HepG2 (cell line): ENCODE data around the gene MAST1. TPM values are rescaled to one million over a fixed set of nuclear protein-coding genes. Genes with fewer than 3 reads are reported as not detected.

Source experiments
- AGO1 ChIP-seq: fragments of 200-400 bp; formaldehyde crosslinking; IDR thresholded peaks from 2 replicates; pipeline ENCODE4 v1.6.1; 2017; ENCODE audit warnings: mild to moderate bottlenecking, low read depth, low read length, moderate library complexity; ENCODE audit not compliant: poor library complexity, severe bottlenecking
- ATF3 ChIP-seq: sonication (generic); formaldehyde crosslinking; IDR thresholded peaks from 2 replicates; pipeline ENCODE4 v1.4.0; 2020; ENCODE audit warnings: missing genetic modification reagents
- CAMTA2 ChIP-seq: sonication (generic); formaldehyde crosslinking; IDR thresholded peaks from 2 replicates; pipeline ENCODE4 v1.4.0; 2020; ENCODE audit warnings: mild to moderate bottlenecking, missing genetic modification reagents, borderline replicate concordance
- CREBL2 ChIP-seq: sonication (generic); formaldehyde crosslinking; IDR thresholded peaks from 2 replicates; pipeline ENCODE4 v1.8.1; 2023; ENCODE audit warnings: missing genetic modification reagents, mild to moderate bottlenecking, borderline replicate concordance
- MAF1 ChIP-seq: sonication (generic); formaldehyde crosslinking; IDR thresholded peaks from 2 replicates; pipeline ENCODE4 v1.5.0; 2020; ENCODE audit warnings: missing genetic modification reagents, borderline replicate concordance
- MBNL3 ChIP-seq: fragments of 250-450 bp; sonication (Bioruptor Pico); conservative IDR thresholded peaks from 2 replicates; pipeline ENCODE4 v1.8.0; 2022; ENCODE audit warnings: mild to moderate bottlenecking, inconsistent platforms
- NFKB2 ChIP-seq: sonication (generic); formaldehyde crosslinking; IDR thresholded peaks from 2 replicates; pipeline ENCODE4 v1.4.0; 2020; ENCODE audit warnings: missing genetic modification reagents, borderline replicate concordance
- RARG ChIP-seq: sonication (generic); formaldehyde crosslinking; IDR thresholded peaks from 2 replicates; pipeline ENCODE4 v1.4.0; 2020; ENCODE audit warnings: low read depth, mild to moderate bottlenecking, missing genetic modification reagents
- RBM39 ChIP-seq: fragments of 200-400 bp; formaldehyde crosslinking; IDR thresholded peaks from one replicate; pipeline ENCODE4 v1.6.1; 2018; ENCODE audit warnings: antibody characterized with exemption, mild to moderate bottlenecking, low read depth, low read length; ENCODE audit not compliant: poor library complexity, severe bottlenecking
- RXRB ChIP-seq: IDR thresholded peaks from 2 replicates; pipeline ENCODE4 v1.6.1; 2016; ENCODE audit warnings: borderline replicate concordance, missing genetic modification reagents, missing compliant biosample characterization
- THAP9 ChIP-seq: sonication (generic); formaldehyde crosslinking; IDR thresholded peaks from 2 replicates; pipeline ENCODE4; 2020; ENCODE audit warnings: missing genetic modification reagents, mild to moderate bottlenecking, borderline replicate concordance
- TOPORS ChIP-seq: sonication (generic); formaldehyde crosslinking; IDR thresholded peaks from 2 replicates; pipeline ENCODE4 v1.8.0; 2023; ENCODE audit warnings: mild to moderate bottlenecking, missing genetic modification reagents
- TRAFD1 ChIP-seq: sonication (generic); formaldehyde crosslinking; IDR thresholded peaks from 2 replicates; pipeline ENCODE4 v1.5.1; 2020; ENCODE audit warnings: missing genetic modification reagents, mild to moderate bottlenecking, borderline replicate concordance
- ZFX ChIP-seq: sonication (generic); formaldehyde crosslinking; IDR thresholded peaks from 2 replicates; pipeline ENCODE4 v1.4.0; 2020; ENCODE audit warnings: mild to moderate bottlenecking, low read depth, missing genetic modification reagents, moderate library complexity
- ZMYM4 ChIP-seq: sonication (generic); formaldehyde crosslinking; IDR thresholded peaks from 2 replicates; pipeline ENCODE4 v1.8.1; 2023; ENCODE audit warnings: mild to moderate bottlenecking, missing genetic modification reagents
- ZNF234 ChIP-seq: sonication (generic); formaldehyde crosslinking; conservative IDR thresholded peaks from 2 replicates; pipeline ENCODE4 v1.5.1; 2020; ENCODE audit warnings: mild to moderate bottlenecking, missing genetic modification reagents
- ZNF607 ChIP-seq: sonication (generic); formaldehyde crosslinking; IDR thresholded peaks from 2 replicates; pipeline ENCODE4 v1.5.1; 2020; ENCODE audit warnings: missing genetic modification reagents, mild to moderate bottlenecking, borderline replicate concordance
- ZNF770 ChIP-seq: sonication (generic); formaldehyde crosslinking; IDR thresholded peaks from 2 replicates; pipeline ENCODE4 v1.5.0; 2020; ENCODE audit warnings: mild to moderate bottlenecking, missing genetic modification reagents
- ZNF788 ChIP-seq: sonication (generic); formaldehyde crosslinking; IDR thresholded peaks from 2 replicates; pipeline ENCODE4 v1.5.0; 2020; ENCODE audit warnings: mild to moderate bottlenecking, missing genetic modification reagents, borderline replicate concordance
- ZNF850 ChIP-seq: sonication (generic); formaldehyde crosslinking; conservative IDR thresholded peaks from 2 replicates; pipeline ENCODE4 v1.9.0; 2021; ENCODE audit warnings: mild to moderate bottlenecking, missing genetic modification reagents
- ZSCAN22 ChIP-seq: sonication (generic); formaldehyde crosslinking; IDR thresholded peaks from 2 replicates; pipeline ENCODE4 v1.4.0; 2020; ENCODE audit warnings: mild to moderate bottlenecking, missing genetic modification reagents
- polyA plus RNA-seq, 8 experiments: library from polyadenylated mRNA; depleted of rRNA in 3 of 8; stranded (reverse) in 7 of 8; unstranded in 1 of 8; fragments of >200 nt; fragmentation: Illumina TruSeq in 4 of 8; extraction: Trizol in 4 of 8; gene quantifications; 2 replicates each; pipeline versions ENCODE4 v1.2.1 to v1.2.3, GENCODE V29; 2011 to 2016; ENCODE audit warnings: low read depth in 4 of 8, missing spikeins in 1 of 8, mixed read lengths in 1 of 8; ENCODE audit not compliant: insufficient read depth in 1 of 8
- total RNA-seq, 5 experiments: library from RNA; depleted of rRNA; stranded (reverse); fragments of >200 nt; fragmentation: Illumina TruSeq; extraction: Trizol; gene quantifications; 2 replicates each; pipeline ENCODE4 v1.2.3, GENCODE V29; 2016; ENCODE audit warnings: low read depth in 1 of 5

The MAST1 gene
- total and polyA plus RNA-seq, 2 of the 13 experiments (the other 11 are each of a cell fraction or from before 2014, with no cell fraction given) = 0.73 to 4.7 TPM

- TF ChIP-seq THAP9 (CRISPR knock-in tag) = 0 out of 2 replicates have a peak, but pooled peaks have one; percentile 13
- no peak for TF ChIP-seq TRAFD1 (CRISPR knock-in tag)
- 0 out of 2 replicates have a peak, but pooled peaks have one; percentile 41 for TF ChIP-seq NFKB2 (CRISPR knock-in tag)
- 0 out of 2 replicates have a peak, but pooled peaks have one; percentile 17 for TF ChIP-seq ZNF788
- TF ChIP-seq ZNF234 = no peak
- no peak for TF ChIP-seq RBM39
- TF ChIP-seq ZNF770 (CRISPR knock-in tag) = no peak
- no peak for TF ChIP-seq MAF1 (CRISPR knock-in tag)
- TF ChIP-seq ZSCAN22 (CRISPR knock-in tag) = no peak
- no peak for TF ChIP-seq RXRB
- TF ChIP-seq ZNF607 (CRISPR knock-in tag) = 0 out of 2 replicates have a peak, but pooled peaks have one; percentile 27
- TF ChIP-seq ATF3 (CRISPR knock-in tag) = no peak
- TF ChIP-seq RARG (CRISPR knock-in tag) = no peak
- TF ChIP-seq ZMYM4 (CRISPR knock-in tag) = no peak
- TF ChIP-seq AGO1 = no peak
- TF ChIP-seq ZNF850 (CRISPR knock-in tag) = no peak
- no peak for TF ChIP-seq CAMTA2 (CRISPR knock-in tag)
- no peak for TF ChIP-seq MBNL3
- no peak for TF ChIP-seq CREBL2 (CRISPR knock-in tag)
- TF ChIP-seq TOPORS (CRISPR knock-in tag) = peak; percentile 81; the same call in 1 of the 2 replicates
- no peak; the same call in 1 of the 2 replicates for TF ChIP-seq ZFX (CRISPR knock-in tag)
Measured at GRCh38 chr19:12884926-12885748, 46.8 kb downstream of the MAST1 start (continued).
